Measurements from ENCODE around the gene SACM1L.

- no peak for TF ChIP-seq POLR2AphosphoS5 (IDR thresholded peaks at IDR 0.05; ENCODE audit: low read depth, low read length)
- no peak for TF ChIP-seq TAF1 (IDR thresholded peaks at IDR 0.05; ENCODE audit: borderline replicate concordance, insufficient read depth, low read length)
- TF ChIP-seq SIN3A (IDR thresholded peaks at IDR 0.05; ENCODE audit: borderline replicate concordance, insufficient read depth, low read length) = no peak
- TF ChIP-seq, protein P1, sequence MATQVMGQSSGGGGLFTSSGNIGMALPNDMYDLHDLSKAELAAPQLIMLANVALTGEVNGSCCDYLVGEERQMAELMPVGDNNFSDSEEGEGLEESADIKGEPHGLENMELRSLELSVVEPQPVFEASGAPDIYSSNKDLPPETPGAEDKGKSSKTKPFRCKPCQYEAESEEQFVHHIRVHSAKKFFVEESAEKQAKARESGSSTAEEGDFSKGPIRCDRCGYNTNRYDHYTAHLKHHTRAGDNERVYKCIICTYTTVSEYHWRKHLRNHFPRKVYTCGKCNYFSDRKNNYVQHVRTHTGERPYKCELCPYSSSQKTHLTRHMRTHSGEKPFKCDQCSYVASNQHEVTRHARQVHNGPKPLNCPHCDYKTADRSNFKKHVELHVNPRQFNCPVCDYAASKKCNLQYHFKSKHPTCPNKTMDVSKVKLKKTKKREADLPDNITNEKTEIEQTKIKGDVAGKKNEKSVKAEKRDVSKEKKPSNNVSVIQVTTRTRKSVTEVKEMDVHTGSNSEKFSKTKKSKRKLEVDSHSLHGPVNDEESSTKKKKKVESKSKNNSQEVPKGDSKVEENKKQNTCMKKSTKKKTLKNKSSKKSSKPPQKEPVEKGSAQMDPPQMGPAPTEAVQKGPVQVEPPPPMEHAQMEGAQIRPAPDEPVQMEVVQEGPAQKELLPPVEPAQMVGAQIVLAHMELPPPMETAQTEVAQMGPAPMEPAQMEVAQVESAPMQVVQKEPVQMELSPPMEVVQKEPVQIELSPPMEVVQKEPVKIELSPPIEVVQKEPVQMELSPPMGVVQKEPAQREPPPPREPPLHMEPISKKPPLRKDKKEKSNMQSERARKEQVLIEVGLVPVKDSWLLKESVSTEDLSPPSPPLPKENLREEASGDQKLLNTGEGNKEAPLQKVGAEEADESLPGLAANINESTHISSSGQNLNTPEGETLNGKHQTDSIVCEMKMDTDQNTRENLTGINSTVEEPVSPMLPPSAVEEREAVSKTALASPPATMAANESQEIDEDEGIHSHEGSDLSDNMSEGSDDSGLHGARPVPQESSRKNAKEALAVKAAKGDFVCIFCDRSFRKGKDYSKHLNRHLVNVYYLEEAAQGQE (IDR thresholded peaks at IDR 0.05; ENCODE audit: insufficient read depth in 1 of 2, low read depth in 2 of 2, low read length in 2 of 2) = no peak
Measured at GRCh38 chr3:45787551-45787950, 98.4 kb downstream of the SACM1L start.

All from PFSK-1 (cell line).